ENCODE data around the gene FBXO45. TPM values are rescaled to one million over a fixed set of nuclear protein-coding genes. Genes with fewer than 3 reads are reported as not detected.
"Not testable (repeated sequence)": the region's sequence is repeated elsewhere in the genome, so short reads cannot be mapped to it uniquely, and the experiment has no call there.

FBXO45 gene
- total RNA-seq, 4 donors from 2014 or later = 6.6 to 19.9 (median 12.9) TPM

GRCh38 chr3:196636369-196637349 is 68.2 kb downstream of the FBXO45 start:
- Histone ChIP-seq H3K27me3 (peaks cover 0 to 26% (median 0%) of the 10 kb centered on the region in 4 donors), H3K27ac (peak overlapping the region in 1 of 4 donors; percentile 59), H3K36me3 (no peaks in the 10 kb centered on the region), H3K4me3 (no peak overlapping the region), H3K4me1 (peaks cover 5 to 58% (median 13%) of the 10 kb centered on the region in 3 donors), H3K9me3 (no peaks in the 10 kb centered on the region)
- TF ChIP-seq CTCF (IDR thresholded peaks at IDR 0.05) = no peak
- TF ChIP-seq POLR2A (IDR thresholded peaks at IDR 0.05) = no peak
- DNase-seq = no peak
- intact Hi-C loops (cut with DNase I) = no loop called here
- 75 to 78% methylated on average over 10 to 19 of the region's 20 CpGs for WGBS, 2 donors

- H3K27ac ChIP-seq; DNase-seq; intact Hi-C loops (cut with DNase I); H3K4me3 ChIP-seq; H3K9me3 ChIP-seq; H3K36me3 ChIP-seq: not testable (repeated sequence)
- WGBS, 2 donors = 78 to 90% methylated on average over 4 of the region's 4 CpGs
- H3K4me1 ChIP-seq = peaks cover 3 to 48% (median 11%) of the 10 kb centered on the region in 3 donors
- H3K27me3 ChIP-seq = peaks cover 0 to 26% (median 0%) of the 10 kb centered on the region in 4 donors
These were observed 69.5 kb downstream of the FBXO45 start for GRCh38 chr3:196637941-196638340.

Small RNA genes within 50 kb of the gene (small RNA-seq; reads per million reads assigned to genes)
- gene RPS29P3 = 0 reads per million in 4 donors

Other genes with a start within 250 kb of the FBXO45 start
- gene TM4SF19, start 230.3 kb upstream of the FBXO45 start, total RNA-seq = 1 to 10 TPM in 3 of 4 donors, under 1 TPM in 1; 0.76 to 8.3 (median 2.6) TPM
- gene UBXN7, start 136.2 kb upstream of the FBXO45 start, total RNA-seq = 10 to 100 TPM; 10.7 to 18.7 (median 14.1) TPM
- gene RNF168, start 64.9 kb upstream of the FBXO45 start, total RNA-seq = 10 to 100 TPM; 13.0 to 23.8 (median 19.6) TPM
- gene SMCO1, start 53.3 kb upstream of the FBXO45 start, total RNA-seq = not detected
- gene WDR53, start 106 bp upstream of the FBXO45 start, total RNA-seq = 10 to 100 TPM in 1 of 4 donors, 1 to 10 TPM in 3; 2.5 to 12.6 (median 5.5) TPM
- gene NRROS, start 71.0 kb downstream of the FBXO45 start, total RNA-seq = 1 to 10 TPM in 1 of 4 donors, under 1 TPM in 2, not detected in 1; 0.18 to 4.8 (median 0.70) TPM
- gene CEP19, start 143.6 kb downstream of the FBXO45 start, total RNA-seq = 1 to 10 TPM in 3 of 4 donors, under 1 TPM in 1; 0.80 to 3.1 (median 1.2) TPM
- 10 to 100 TPM; 19.5 to 58.6 (median 21.6) TPM for gene PIGX, start 143.7 kb downstream of the FBXO45 start, total RNA-seq
- 10 to 100 TPM; 24.6 to 42.9 (median 38.8) TPM for gene PAK2, start 171.2 kb downstream of the FBXO45 start, total RNA-seq